HG03565 (cell line): Measurements from ENCODE around the gene DNAJB6.

Experiments used
- ATAC-seq: cut with Tn5 transposase; IDR thresholded peaks from one replicate; pipeline ENCODE4 v1.9.1; 2021; ENCODE audit warnings: mild to moderate bottlenecking, moderate library complexity; ENCODE audit not compliant: unreplicated experiment

Gene DNAJB6

DNA sequence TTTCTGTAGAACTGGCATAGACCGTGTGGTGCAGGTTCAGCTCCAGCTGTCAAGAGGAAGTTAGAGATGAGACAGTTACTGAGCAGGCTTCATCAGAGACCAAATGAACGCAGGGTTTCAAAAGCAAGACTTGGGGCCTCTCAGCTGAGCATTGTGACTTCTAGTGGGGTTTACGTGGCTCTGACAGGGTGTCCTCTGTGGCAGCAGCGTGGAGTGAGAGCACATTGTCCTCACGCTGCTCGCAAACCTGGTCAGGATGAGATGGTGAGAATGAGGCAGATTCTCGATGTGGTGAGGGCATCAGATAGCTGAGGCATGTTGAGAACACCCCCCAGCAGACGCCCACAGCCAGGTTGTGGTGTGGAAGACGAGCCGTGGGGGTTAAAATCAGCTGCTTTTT, 126.0 kb downstream of the DNAJB6 start:
- no peak for ATAC-seq

DNA sequence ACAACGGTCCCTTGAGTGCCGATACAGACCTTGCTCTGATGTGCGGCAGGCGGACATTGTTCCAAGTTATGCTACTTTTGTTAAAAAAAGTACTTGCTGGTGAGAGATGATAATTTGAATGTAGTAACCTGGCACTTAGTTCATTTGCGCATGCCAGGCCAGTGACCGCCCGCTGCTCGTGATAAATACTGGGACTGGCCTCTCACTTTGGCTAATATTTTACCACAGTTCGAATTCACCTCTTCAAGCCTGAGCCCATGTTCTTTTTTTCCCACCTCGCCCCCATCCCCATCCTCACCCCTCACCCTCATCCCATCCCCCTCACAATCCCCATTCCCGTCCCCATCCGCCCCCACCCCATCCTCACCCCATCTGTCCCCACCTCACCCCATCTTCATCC, 126.4 kb downstream of the DNAJB6 start:
- ATAC-seq = no peak

DNA sequence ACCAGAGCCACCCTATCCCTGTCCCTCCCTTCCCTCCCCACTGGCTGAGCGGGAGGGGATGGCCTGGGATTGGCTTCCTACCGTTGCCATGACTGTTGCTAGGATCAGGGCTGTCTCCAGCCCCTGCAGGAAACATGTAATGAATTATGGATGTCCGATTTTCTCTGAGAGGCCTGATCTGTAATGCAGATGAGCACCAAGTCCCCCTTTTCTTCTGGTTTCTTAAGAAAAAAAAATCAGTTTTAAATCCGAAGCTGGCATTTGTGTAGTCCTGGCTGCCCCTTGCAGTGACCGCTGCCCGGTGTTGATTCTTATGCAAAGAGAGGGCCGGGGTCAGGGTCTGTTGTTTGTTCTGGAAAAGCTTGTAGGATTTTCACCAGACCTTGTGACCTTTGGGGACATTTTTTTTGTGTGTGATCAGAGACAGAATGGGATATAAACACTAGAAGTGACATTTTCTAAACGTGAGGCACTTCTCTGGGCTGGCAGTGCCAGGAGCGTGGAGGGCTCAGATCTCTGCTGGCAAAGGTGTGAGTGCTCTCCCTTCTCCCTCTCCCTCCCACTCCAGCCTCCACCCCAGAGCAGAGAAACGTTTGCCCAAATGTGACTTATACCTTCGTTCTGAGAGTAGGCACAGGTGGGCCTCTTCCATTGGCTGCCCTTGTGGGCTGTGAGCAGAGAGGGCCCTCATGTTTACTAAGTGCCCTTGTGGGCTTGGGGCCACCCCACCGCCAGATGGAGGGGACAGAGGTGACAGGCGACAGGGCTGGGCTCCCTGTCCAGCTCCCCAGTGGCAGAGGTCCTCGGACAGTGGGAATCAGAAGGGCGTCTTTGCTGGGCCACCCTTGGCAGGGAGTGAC, 127.5 kb downstream of the DNAJB6 start:
- no peak for ATAC-seq

DNA sequence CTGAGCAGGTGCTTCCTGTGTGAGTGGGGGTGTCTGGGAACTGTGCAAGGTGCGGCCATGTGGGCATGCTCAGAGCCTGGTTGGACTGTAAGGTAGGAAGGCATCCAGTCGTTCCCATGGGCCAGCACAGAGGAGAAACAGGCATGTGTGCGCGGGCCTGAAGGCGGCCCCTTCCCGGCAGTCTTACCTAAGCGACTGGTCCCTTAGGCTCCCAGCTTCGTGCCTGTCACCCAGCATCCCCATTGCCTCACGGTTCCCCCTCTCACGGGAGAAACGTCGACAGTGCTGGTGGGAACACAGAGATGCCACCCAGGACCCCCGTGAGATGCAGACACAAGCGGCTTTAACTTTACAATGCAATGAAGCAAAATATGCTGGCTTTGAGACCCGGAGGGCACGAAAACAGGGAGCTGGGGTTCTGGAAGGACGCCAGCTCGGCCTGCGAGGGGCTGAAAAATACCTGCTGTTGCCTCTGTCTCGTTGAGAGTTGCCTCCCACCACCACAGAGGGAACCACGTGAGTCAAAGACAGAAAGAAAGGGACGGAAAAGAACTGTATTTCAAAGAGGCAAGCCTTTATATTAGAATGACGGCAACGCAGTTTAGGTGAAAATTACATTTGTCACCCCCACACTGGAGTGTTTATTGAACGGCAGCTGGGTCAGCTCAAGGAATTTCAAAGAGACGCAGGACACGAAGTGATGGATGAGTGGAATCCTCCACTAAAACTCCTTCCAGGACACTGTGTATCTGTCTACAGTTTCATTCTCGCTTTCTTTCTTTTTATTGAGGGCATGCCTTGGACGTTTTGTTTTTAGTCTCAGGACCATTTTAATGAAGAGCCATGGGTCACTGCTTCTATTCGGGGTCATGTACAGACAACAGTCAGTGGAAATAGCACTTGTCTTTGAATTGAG, 128.4 kb downstream of the DNAJB6 start:
- no peak for ATAC-seq

DNA sequence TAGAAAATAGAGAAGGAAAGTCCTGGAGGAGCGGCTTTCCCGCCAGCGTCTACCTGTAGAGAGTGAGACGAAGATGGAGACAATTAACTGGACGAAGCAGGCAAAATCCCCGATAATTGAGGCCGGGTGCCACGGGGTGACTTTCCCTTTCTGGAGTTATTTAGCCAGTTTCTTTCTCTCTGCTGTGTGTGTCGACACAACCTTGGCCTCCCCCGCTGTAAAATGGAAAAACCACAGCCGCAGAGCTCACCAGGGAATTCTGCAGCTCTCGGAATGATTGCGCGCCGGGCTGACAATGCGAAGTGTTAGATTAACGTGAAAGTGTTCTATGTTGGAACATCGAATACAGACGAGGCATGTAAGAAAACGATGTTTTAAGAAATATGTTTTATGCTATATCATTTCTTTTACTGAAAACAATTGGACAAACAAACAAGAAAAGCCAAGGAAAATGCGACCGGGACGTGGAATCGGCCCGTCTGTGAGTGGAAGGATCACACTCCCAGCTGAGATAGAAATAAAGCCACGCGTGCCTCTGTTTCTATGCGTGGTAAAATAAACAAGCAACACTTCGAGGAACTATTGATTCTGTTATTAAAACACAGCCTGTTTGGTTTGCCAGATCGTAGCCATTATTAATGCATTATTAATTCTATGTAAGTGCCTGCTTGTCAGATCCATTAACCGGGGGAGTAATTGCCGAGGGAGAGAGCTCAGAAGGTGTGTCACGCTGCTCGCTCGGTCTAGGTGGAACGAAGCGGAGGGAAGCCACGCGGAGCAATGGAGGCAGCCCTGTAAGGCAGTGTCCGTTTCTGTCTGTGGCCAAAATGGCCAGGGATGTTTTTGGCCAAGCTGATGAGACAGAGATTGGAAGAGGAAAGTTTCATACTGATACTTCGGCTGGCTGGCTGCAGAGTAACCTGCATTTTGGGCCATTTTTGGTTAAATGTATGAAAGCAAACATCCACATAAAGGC, 129.4 kb downstream of the DNAJB6 start:
- no peak for ATAC-seq

DNA sequence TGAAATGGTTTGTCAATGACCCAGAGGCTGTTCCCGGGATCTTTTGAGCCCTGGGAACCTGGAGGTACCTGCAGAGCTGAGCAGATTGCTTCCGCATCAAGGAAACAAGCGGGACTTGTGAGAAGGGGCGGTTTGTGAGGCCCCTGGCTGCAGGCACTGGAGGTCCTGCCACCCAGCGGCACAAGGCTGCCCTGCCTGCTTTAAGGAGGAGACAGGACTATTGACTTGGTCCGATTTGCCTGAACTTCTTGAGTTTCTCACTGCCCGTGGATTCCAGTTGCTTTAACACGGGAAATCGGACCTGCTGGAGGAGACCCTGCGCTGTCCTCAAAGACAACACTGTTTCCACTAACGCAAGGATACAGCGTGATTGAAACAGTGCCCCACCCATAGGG, 130.1 kb downstream of the DNAJB6 start:
- ATAC-seq = no peak
